ENCODE results near the gene RFC2. TPM values are rescaled to one million over a fixed set of nuclear protein-coding genes. Genes with fewer than 3 reads are reported as not detected.

The RFC2 gene
- total RNA-seq (ENCODE audit: low replicate concordance), result 66.0 and 71.3 TPM in 2 replicates

- peaks cover 17% of the 10 kb centered on the region for H3K36me3 Mint-ChIP-seq
- Histone ChIP-seq H3K4me3 (peak within 1 kb of the TSS; percentile 82), H3K79me2 (ENCODE audit: low read depth) (peaks cover 55% of the 10 kb centered on the region), H3K27ac (no peak within 1 kb of the TSS), H3K4me1 (peaks cover 10% of the 10 kb centered on the region), H3K9me3 (ENCODE audit: low read depth) (no peaks in the 10 kb centered on the region), H3K9ac (peak within 1 kb of the TSS; percentile 85), H3F3A (ENCODE audit: low read depth) (peaks cover 11% of the 10 kb centered on the region), H3K36me3 (no peaks in the 10 kb centered on the region), H3K4me2 (peak within 1 kb of the TSS; percentile 81), H4K20me1 (ENCODE audit: low read depth) (no peaks in the 10 kb centered on the region), H2AFZ (replicated peaks) (peak within 1 kb of the TSS; percentile 85), H3K27me3 (no peaks in the 10 kb centered on the region)
- DNase-seq (ENCODE audit: low spot score), result peak; percentile 98
- TF ChIP-seq CTCF (IDR thresholded peaks at IDR 0.05) (peak; percentile 38), EZH2phosphoT487 (IDR thresholded peaks at IDR 0.05) (no peak), EZH2 (IDR thresholded peaks at IDR 0.05) (no peak)
- H3K27ac Mint-ChIP-seq, result peak within 1 kb of the TSS; percentile 93
- H3K4me1 Mint-ChIP-seq, result peaks cover 13% of the 10 kb centered on the region
- H3K9me3 Mint-ChIP-seq, result no peaks in the 10 kb centered on the region
- peak within 1 kb of the TSS; percentile 95 for H3K4me3 Mint-ChIP-seq
- H3K27me3 Mint-ChIP-seq (ENCODE audit: insufficient read depth, low read depth), result peaks cover 2% of the 10 kb centered on the region
Measured at GRCh38 chr7:74254129-74254857, at the start of gene RFC2. Gene RFC2 (minus strand): TSS chr7:74254399. CDS start chr7:74254383, 16 bp downstream.

GRCh38 chr7:74302745-74303221 is 48.6 kb upstream of the RFC2 start:
- H3K27ac Mint-ChIP-seq, result no peak overlapping the region
- Histone ChIP-seq H3K4me1 (peaks cover 6% of the 10 kb centered on the region), H3K79me2 (ENCODE audit: low read depth) (no peaks in the 10 kb centered on the region)

GRCh38 chr7:74300926-74301325 is 46.7 kb upstream of the RFC2 start:
- H3K9ac ChIP-seq, result no peak overlapping the region
- H3K4me2 ChIP-seq, result no peak overlapping the region
- no peaks in the 10 kb centered on the region for H3K9me3 ChIP-seq (ENCODE audit: low read depth)
- H3K9me3 Mint-ChIP-seq, result peaks cover 1% of the 10 kb centered on the region
- H3K4me3 Mint-ChIP-seq, result no peak overlapping the region
- H3K4me1 Mint-ChIP-seq, result no peaks in the 10 kb centered on the region
- H3K79me2 ChIP-seq (ENCODE audit: low read depth), result peaks cover 3% of the 10 kb centered on the region
- H3K4me3 ChIP-seq, result no peak overlapping the region
- no peaks in the 10 kb centered on the region for H3K27me3 Mint-ChIP-seq (ENCODE audit: insufficient read depth, low read depth)
- no peaks in the 10 kb centered on the region for H3K27me3 ChIP-seq
- H2AFZ ChIP-seq (replicated peaks), result no peak overlapping the region
- peaks cover 5% of the 10 kb centered on the region for H3K36me3 Mint-ChIP-seq
- TF ChIP-seq EZH2 (IDR thresholded peaks at IDR 0.05), result no peak
- TF ChIP-seq CTCF (IDR thresholded peaks at IDR 0.05), result no peak
- TF ChIP-seq EZH2phosphoT487 (IDR thresholded peaks at IDR 0.05), result no peak
- no peak overlapping the region for H3K27ac ChIP-seq
- peaks cover 13% of the 10 kb centered on the region for H4K20me1 ChIP-seq (ENCODE audit: low read depth)
- no peak overlapping the region for H3K27ac Mint-ChIP-seq
- no peaks in the 10 kb centered on the region for H3K4me1 ChIP-seq
- H3F3A ChIP-seq (ENCODE audit: low read depth), result no peaks in the 10 kb centered on the region
- no peaks in the 10 kb centered on the region for H3K36me3 ChIP-seq
- no peak for DNase-seq (ENCODE audit: low spot score)

More at GRCh38 chr7:74302745-74303221, 48.6 kb upstream of the RFC2 start:
- Histone ChIP-seq H2AFZ (replicated peaks) (no peak overlapping the region), H4K20me1 (ENCODE audit: low read depth) (peaks cover 20% of the 10 kb centered on the region), H3K4me2 (no peak overlapping the region), H3K27ac (no peak overlapping the region), H3K36me3 (no peaks in the 10 kb centered on the region), H3K9ac (no peak overlapping the region), H3K4me3 (no peak overlapping the region), H3F3A (ENCODE audit: low read depth) (no peaks in the 10 kb centered on the region), H3K9me3 (ENCODE audit: low read depth) (no peaks in the 10 kb centered on the region), H3K27me3 (no peaks in the 10 kb centered on the region)
- Mint-ChIP-seq H3K27me3 (ENCODE audit: insufficient read depth, low read depth) (peaks cover 3% of the 10 kb centered on the region), H3K36me3 (peaks cover 3% of the 10 kb centered on the region), H3K4me1 (peaks cover 8% of the 10 kb centered on the region), H3K4me3 (no peak overlapping the region), H3K9me3 (no peaks in the 10 kb centered on the region)
- TF ChIP-seq EZH2phosphoT487 (IDR thresholded peaks at IDR 0.05), result no peak
- TF ChIP-seq EZH2 (IDR thresholded peaks at IDR 0.05), result no peak
- no peak for TF ChIP-seq CTCF (IDR thresholded peaks at IDR 0.05)
- no peak for DNase-seq (ENCODE audit: low spot score)
